A204.1 (cell line): ENCODE measurements around the gene SLC25A1.
"Not testable (repeated sequence)": the region's sequence is repeated elsewhere in the genome, so short reads cannot be mapped to it uniquely, and the experiment has no call there.

Source experiments
- FAIRE-seq: peaks from 2 replicates; lab custom pipeline; 2012; peaks lifted over from hg19 to GRCh38; lab: Jason Lieb, UNC

Gene SLC25A1

GRCh38 chr22:19204640-19205039 is 26.1 kb upstream of the SLC25A1 start:
- FAIRE-seq: no peak

GRCh38 chr22:19203834-19204233 is 25.3 kb upstream of the SLC25A1 start:
- no peak for FAIRE-seq

- not testable (repeated sequence) for FAIRE-seq
These were observed 24.3 kb upstream of the SLC25A1 start for GRCh38 chr22:19202799-19203186.

GRCh38 chr22:19201869-19202798 is 23.6 kb upstream of the SLC25A1 start:
- FAIRE-seq: no peak

GRCh38 chr22:19201130-19201868 is 22.8 kb upstream of the SLC25A1 start:
- FAIRE-seq: no peak

- no peak for FAIRE-seq
These were observed 20.9 kb upstream of the SLC25A1 start for GRCh38 chr22:19199479-19199878.

GRCh38 chr22:19197997-19198865 is 19.7 kb upstream of the SLC25A1 start:
- no peak for FAIRE-seq

- FAIRE-seq: no peak
These were observed 18.5 kb upstream of the SLC25A1 start for GRCh38 chr22:19196841-19197612.

- FAIRE-seq: no peak
These were observed 17.5 kb upstream of the SLC25A1 start for GRCh38 chr22:19195796-19196731.

- no peak for FAIRE-seq
These were observed 16.4 kb upstream of the SLC25A1 start for GRCh38 chr22:19194766-19195536.

GRCh38 chr22:19193879-19194278 is 15.3 kb upstream of the SLC25A1 start:
- FAIRE-seq: no peak

GRCh38 chr22:19187716-19188563 is 9.4 kb upstream of the SLC25A1 start:
- FAIRE-seq: no peak

- no peak for FAIRE-seq
These were observed 5.9 kb upstream of the SLC25A1 start for GRCh38 chr22:19184276-19184997.

GRCh38 chr22:19183216-19183615 is 4.7 kb upstream of the SLC25A1 start:
- FAIRE-seq: no peak

- no peak for FAIRE-seq
These were observed 4.1 kb upstream of the SLC25A1 start for GRCh38 chr22:19182472-19183157.

GRCh38 chr22:19181786-19182471 is 3.4 kb upstream of the SLC25A1 start:
- FAIRE-seq: no peak
